Nephron progenitor cell (in vitro differentiated cells): ENCODE results near the gene XRCC1.

Source experiments
- DNase-seq: peaks from one replicate; pipeline ENCODE4 v3.0.0; 2021
- H3K27ac Mint-ChIP-seq: 2 replicates; pipeline ENCODE4 v1.8.0; 2021; ENCODE audit warnings: mild to moderate bottlenecking, moderate library complexity, mixed read lengths
- H3K27me3 Mint-ChIP-seq: 2 replicates; pipeline ENCODE4 v1.8.0; 2021; ENCODE audit warnings: mild to moderate bottlenecking, low read depth, mixed read lengths; ENCODE audit not compliant: poor library complexity
- H3K36me3 Mint-ChIP-seq: 2 replicates; pipeline ENCODE4 v1.8.0; 2021; ENCODE audit warnings: low read depth, mixed read lengths
- H3K4me1 Mint-ChIP-seq: 2 replicates; pipeline ENCODE4 v1.8.0; 2021; ENCODE audit warnings: mixed read lengths
- H3K4me3 Mint-ChIP-seq: 2 replicates; pipeline ENCODE4 v1.8.0; 2021; ENCODE audit warnings: mild to moderate bottlenecking, moderate library complexity, mixed read lengths
- H3K9me3 Mint-ChIP-seq: 2 replicates; pipeline ENCODE4 v1.8.0; 2021; ENCODE audit warnings: mild to moderate bottlenecking, moderate library complexity, mixed read lengths
- TF ChIP-seq, protein P1 (sequence below): fragments of 200-600 bp; sonication (generic); IDR thresholded peaks from 2 replicates; pipeline ENCODE4 v1.5.0; 2021; ENCODE audit warnings: antibody characterized with exemption

Gene XRCC1

GRCh38 chr19:43502419-43502976, 72.8 kb downstream of the XRCC1 start:
- Mint-ChIP-seq H3K27me3 (peaks cover 50% of the 10 kb centered on the region), H3K4me3 (peak overlapping the region; percentile 92), H3K36me3 (peaks cover 24% of the 10 kb centered on the region), H3K4me1 (peaks cover 53% of the 10 kb centered on the region), H3K27ac (no peak overlapping the region), H3K9me3 (no peaks in the 10 kb centered on the region)
- no peak for DNase-seq
- TF ChIP-seq, protein P1, sequence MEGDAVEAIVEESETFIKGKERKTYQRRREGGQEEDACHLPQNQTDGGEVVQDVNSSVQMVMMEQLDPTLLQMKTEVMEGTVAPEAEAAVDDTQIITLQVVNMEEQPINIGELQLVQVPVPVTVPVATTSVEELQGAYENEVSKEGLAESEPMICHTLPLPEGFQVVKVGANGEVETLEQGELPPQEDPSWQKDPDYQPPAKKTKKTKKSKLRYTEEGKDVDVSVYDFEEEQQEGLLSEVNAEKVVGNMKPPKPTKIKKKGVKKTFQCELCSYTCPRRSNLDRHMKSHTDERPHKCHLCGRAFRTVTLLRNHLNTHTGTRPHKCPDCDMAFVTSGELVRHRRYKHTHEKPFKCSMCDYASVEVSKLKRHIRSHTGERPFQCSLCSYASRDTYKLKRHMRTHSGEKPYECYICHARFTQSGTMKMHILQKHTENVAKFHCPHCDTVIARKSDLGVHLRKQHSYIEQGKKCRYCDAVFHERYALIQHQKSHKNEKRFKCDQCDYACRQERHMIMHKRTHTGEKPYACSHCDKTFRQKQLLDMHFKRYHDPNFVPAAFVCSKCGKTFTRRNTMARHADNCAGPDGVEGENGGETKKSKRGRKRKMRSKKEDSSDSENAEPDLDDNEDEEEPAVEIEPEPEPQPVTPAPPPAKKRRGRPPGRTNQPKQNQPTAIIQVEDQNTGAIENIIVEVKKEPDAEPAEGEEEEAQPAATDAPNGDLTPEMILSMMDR: no peak

DNA sequence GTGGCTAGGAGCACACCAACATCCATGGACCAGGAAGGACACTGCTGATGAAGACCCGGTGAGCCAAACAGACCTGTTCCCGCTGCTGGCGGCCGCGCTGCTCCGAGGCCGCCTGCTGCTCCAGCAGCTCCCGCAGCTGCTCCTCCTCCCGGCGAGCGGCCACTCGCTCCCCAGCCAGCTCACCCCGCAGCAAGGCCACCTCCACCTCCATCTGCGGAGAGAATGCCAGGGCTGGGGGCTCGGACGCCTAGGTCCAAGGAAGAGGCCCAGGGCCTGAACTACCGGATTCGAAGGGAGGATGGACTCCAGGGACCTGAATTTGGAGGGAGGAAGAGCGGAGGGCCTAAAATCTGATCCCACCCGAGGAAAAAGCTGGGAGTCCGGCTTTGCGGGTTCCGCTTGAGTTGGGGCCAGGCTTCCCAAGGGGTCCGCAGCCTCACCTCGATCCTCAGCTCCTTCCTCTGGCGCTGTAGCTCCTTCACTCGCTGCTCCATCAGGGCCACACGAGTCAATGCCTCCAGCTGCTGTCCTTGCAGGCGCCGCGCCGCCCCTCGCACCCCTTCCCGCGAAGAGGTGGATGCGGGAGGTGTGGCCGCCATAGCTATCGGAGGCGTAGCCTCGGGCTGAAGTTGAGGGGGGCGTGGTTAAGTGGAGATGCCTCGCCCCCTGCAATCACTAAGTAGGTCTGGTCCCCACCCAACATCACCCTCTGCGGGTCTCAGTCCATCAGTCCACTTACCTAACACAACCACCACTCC, 73.5 kb downstream of the XRCC1 start:
- H3K27me3 Mint-ChIP-seq: peaks cover 50% of the 10 kb centered on the region
- peaks cover 28% of the 10 kb centered on the region for H3K36me3 Mint-ChIP-seq
- peak; percentile 64 for DNase-seq
- H3K4me1 Mint-ChIP-seq: peaks cover 55% of the 10 kb centered on the region
- no peak overlapping the region for H3K27ac Mint-ChIP-seq
- H3K4me3 Mint-ChIP-seq: peak overlapping the region; percentile 92
- TF ChIP-seq, protein P1: no peak
- no peaks in the 10 kb centered on the region for H3K9me3 Mint-ChIP-seq

DNA sequence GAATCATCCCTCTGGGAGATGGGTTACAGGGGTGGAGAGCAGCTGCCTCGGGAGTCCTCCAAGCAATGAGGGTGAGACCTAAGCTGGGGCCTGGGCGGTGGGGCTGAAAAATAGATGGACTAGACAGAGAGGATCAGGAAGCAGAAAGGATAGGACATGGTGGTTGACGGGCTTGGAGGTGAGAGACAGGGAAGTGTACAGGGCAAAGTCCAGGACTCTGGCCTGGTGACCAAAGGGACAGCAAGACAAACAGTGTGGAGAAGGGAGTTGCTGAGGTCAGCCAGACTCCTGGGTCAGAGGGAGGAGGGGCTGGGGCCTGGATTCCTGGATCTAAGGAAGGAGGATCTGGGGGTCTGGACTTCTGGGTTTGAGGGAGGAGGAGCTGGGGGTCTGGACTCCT, 76.3 kb downstream of the XRCC1 start:
- Mint-ChIP-seq H3K4me1 (peaks cover 51% of the 10 kb centered on the region), H3K27me3 (peaks cover 40% of the 10 kb centered on the region), H3K36me3 (peaks cover 36% of the 10 kb centered on the region), H3K27ac (peak overlapping the region; percentile 73), H3K9me3 (no peaks in the 10 kb centered on the region), H3K4me3 (peak overlapping the region; percentile 26)
- TF ChIP-seq, protein P1: no peak
- DNase-seq: no peak

DNA sequence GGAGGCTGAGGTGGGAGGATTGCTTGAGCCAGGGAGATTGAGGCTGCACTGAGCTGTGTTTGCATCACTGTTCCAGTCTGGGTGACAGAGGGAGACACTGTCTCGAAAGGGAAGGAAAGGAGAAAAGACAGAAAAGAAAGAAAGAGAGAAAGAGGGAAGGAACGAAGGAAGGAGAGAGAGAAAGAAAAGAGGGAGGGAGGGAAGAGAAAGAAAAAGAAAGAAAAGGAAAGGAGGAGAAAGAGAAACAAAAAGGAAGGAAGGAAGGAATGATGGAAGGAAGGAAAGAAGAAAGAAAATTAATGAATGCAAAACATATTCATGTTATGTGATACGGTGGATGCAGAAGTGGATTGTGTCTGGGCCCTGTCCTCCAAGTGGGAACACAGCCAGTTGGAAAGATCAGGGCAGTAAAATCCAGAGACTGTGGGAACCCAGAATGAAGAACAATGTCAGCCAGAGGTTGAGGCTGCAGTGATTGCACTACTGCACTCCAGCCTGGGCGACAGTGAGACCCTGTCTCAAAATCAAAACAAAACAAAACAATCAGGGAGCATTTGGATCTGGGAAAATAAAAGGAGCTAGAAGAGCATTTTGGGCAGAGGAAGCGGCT, 77.0 kb downstream of the XRCC1 start:
- H3K9me3 Mint-ChIP-seq: no peaks in the 10 kb centered on the region
- TF ChIP-seq, protein P1: no peak
- no peak for DNase-seq
- peak overlapping the region; percentile 5 for H3K27ac Mint-ChIP-seq
- peak overlapping the region; percentile 28 for H3K4me3 Mint-ChIP-seq
- H3K4me1 Mint-ChIP-seq: peaks cover 44% of the 10 kb centered on the region
- peaks cover 33% of the 10 kb centered on the region for H3K27me3 Mint-ChIP-seq
- peaks cover 36% of the 10 kb centered on the region for H3K36me3 Mint-ChIP-seq

DNA sequence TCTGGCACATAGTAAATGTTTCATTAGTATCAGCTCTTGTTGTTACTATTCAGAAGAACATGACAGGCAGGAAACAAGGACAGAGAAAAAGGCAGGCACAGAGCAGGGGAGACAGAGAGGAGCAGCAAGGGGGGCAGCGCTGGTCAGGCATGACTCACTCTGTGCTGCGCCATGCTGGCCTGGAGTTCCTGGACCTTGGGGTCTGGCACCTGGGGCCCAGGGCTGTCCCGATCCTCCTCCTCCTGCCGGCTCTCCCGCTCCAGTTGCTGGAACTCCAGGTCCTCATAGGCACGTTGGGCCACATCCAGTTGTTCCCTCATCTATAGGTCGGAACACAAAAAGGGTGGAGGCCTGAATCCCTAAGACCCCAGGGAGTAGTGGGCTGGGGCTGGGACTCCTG, 78.4 kb downstream of the XRCC1 start:
- H3K27me3 Mint-ChIP-seq: peaks cover 19% of the 10 kb centered on the region
- DNase-seq: no peak
- H3K27ac Mint-ChIP-seq: peak overlapping the region; percentile 68
- peaks cover 30% of the 10 kb centered on the region for H3K4me1 Mint-ChIP-seq
- TF ChIP-seq, protein P1: no peak
- no peaks in the 10 kb centered on the region for H3K9me3 Mint-ChIP-seq
- peaks cover 31% of the 10 kb centered on the region for H3K36me3 Mint-ChIP-seq
- no peak overlapping the region for H3K4me3 Mint-ChIP-seq
